HUES48 (cell line): ENCODE measurements around the gene APBA2.

ENCODE experiments used
- H3K27ac ChIP-seq: one replicate; pipeline ENCODE4 v1.7.0; 2013; ENCODE audit warnings: low read depth, low read length, inconsistent platforms
- H3K27me3 ChIP-seq: 2 replicates; pipeline ENCODE4 v1.6.1; 2013; ENCODE audit warnings: mild to moderate bottlenecking, low read length; ENCODE audit not compliant: control insufficient read depth, insufficient read depth
- H3K36me3 ChIP-seq: 2 replicates; pipeline ENCODE4 v1.6.1; 2013; ENCODE audit warnings: low read length; ENCODE audit not compliant: control insufficient read depth, insufficient read depth
- H3K4me1 ChIP-seq: 2 replicates; pipeline ENCODE4 v1.6.1; 2013; ENCODE audit warnings: mild to moderate bottlenecking, low read length; ENCODE audit not compliant: control insufficient read depth, insufficient read depth
- H3K4me3 ChIP-seq: 2 replicates; pipeline ENCODE4 v1.5.1; 2013; ENCODE audit warnings: mild to moderate bottlenecking, low read depth, low read length
- H3K9ac ChIP-seq: 2 replicates; pipeline ENCODE4 v1.6.1; 2013; ENCODE audit warnings: mild to moderate bottlenecking, low read depth, low read length, moderate library complexity
- H3K9me3 ChIP-seq: 2 replicates; pipeline ENCODE4 v1.6.1; 2013; ENCODE audit warnings: low read length; ENCODE audit not compliant: control insufficient read depth, insufficient read depth

APBA2 gene

DNA sequence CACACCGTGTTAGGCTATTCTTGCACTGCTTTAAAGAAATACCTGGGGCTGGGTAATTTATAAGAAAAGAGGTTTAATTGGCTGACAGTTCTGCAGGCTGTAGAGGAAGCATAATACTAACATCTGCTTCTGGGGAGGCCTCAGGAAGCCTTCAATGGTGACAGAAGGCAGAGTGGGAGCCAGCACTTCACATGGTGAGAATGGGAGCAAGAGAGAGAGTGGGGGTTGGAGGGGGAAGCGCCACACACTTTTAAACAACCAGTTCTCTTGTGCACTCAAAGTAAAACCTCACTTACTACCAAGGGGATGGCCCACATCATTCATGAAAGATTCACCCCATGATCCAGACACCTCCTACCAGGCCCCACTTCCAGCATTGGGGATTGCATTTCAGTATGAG is 181.1 kb downstream of the APBA2 start:
- Histone ChIP-seq H3K9ac (no peak overlapping the region), H3K4me1 (no peaks in the 10 kb centered on the region; the same call in 1 of the 2 replicates), H3K9me3 (no peaks in the 10 kb centered on the region), H3K36me3 (no peaks in the 10 kb centered on the region), H3K27ac (no peak overlapping the region), H3K27me3 (no peaks in the 10 kb centered on the region), H3K4me3 (no peak overlapping the region)

DNA sequence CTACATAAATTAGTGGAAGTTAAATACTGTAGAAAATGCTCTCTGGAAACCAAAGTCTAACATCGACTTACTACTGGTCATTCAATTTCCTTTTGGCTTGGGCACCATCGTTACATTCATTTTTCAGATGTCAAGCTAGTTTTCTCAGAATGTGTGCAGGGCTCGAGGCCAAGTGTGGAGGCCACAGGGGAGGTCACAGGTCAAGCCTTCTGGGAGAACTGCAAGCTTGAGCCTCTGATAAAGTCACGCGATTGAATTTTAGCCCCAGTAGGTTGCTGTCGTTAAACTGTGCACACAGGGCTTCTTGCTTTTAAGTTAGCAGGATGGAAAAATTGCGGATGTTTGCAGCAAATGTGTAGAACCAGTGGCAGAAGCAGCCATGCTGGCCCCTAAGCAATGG is 182.2 kb downstream of the APBA2 start:
- Histone ChIP-seq H3K4me3 (no peak overlapping the region), H3K4me1 (no peaks in the 10 kb centered on the region), H3K9me3 (no peaks in the 10 kb centered on the region)

DNA sequence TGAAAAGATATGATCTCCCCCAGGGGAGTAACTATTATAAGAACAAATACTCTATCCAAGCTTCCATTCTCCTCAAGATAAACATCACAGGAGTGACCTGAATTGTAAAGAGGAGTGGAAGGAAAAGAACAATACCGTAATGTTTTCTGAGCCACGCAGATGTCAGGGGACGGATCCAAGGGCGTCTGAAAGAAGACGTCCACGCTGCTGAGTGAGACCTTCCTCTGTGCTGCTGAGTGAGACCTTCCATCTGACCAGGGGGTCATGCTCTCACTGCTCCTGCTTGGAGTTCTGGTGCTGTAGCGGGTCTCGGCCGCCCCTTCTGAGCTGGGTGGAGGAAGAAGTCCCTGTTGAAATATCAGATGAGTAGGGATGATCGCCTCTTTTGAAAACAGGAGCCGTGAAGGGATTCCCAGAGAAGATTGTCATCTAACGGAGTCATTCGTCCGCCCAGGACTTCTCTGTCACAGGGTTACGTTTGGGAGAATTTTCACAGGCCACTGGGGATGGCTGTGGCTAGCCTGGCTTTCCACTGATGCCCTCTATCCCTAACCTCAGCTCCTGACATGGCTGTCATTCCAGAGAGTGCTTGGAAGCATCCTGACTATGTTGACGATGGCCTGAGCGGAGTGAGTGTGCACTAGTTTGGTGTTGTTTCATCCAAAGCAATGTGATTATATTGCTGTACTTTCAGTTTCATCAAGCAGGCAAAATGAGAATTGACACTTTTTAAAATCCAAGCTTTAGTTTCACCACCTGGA is 184.9 kb downstream of the APBA2 start:
- H3K4me1 ChIP-seq: no peaks in the 10 kb centered on the region
- H3K4me3 ChIP-seq: no peak overlapping the region
- H3K27me3 ChIP-seq: no peaks in the 10 kb centered on the region
- H3K9me3 ChIP-seq: no peaks in the 10 kb centered on the region
- no peaks in the 10 kb centered on the region for H3K36me3 ChIP-seq
- no peak overlapping the region for H3K27ac ChIP-seq
- no peak overlapping the region for H3K9ac ChIP-seq

More for the DNA sequence above, 182.2 kb downstream of the APBA2 start:
- H3K36me3 ChIP-seq: no peaks in the 10 kb centered on the region
- H3K27me3 ChIP-seq: no peaks in the 10 kb centered on the region
- H3K27ac ChIP-seq: no peak overlapping the region
- no peak overlapping the region for H3K9ac ChIP-seq

DNA sequence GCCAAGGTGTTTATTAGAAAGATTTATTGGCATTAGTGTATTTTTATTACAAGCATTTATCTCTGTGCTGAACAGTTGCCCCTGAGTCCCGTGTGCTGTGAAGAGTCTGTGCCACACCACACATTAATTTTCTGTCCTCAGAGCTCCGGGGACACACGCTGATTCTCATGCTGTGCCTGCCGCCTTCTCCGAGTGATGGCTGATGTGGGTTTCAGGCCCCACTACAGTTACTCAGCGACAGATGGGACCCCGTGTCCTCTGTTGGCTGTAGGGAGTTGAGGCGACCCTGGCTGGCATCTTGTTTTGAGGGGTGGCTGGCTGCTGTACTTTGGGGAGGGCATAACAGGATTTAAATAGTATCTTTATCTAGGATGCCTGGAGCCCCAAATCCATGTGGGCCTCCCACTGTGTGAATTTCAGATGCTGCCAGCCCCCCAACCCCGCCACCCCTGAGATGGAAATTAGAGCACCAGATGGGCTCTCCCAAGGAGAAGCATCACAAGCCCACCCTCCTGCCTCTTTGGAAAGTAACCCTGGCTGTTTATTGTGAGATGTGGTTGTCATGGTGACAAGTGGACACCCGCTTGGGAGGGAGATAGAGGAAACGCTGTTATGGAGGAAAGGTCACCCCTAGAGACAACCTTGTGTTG is 185.6 kb downstream of the APBA2 start:
- H3K9me3 ChIP-seq: no peaks in the 10 kb centered on the region
- peaks cover 3% of the 10 kb centered on the region for H3K4me1 ChIP-seq
- no peaks in the 10 kb centered on the region for H3K36me3 ChIP-seq
- H3K9ac ChIP-seq: no peak overlapping the region
- H3K27ac ChIP-seq: no peak overlapping the region
- no peak overlapping the region for H3K4me3 ChIP-seq
- no peaks in the 10 kb centered on the region for H3K27me3 ChIP-seq

DNA sequence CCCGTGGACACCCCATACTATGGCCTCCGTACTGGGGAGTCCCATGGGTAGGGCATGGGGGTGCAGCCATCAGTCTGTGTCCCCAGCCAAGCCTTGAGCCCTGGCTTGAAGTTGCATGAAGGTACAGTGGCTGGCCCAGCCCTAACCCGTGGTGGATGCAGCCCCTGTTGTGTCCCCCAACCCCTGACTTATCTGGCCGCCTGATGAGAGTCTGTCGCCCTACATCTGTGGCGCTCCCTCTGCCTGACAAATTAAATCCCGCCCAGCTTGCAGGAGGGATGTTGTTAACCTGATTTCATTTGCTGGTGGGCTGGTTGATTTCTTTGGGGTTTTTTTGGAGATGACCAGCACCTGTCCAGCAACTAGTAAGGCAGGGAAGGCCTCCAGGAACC is 186.1 kb downstream of the APBA2 start:
- H3K27ac ChIP-seq: no peak overlapping the region
- H3K9ac ChIP-seq: no peak overlapping the region
- no peaks in the 10 kb centered on the region for H3K9me3 ChIP-seq

DNA sequence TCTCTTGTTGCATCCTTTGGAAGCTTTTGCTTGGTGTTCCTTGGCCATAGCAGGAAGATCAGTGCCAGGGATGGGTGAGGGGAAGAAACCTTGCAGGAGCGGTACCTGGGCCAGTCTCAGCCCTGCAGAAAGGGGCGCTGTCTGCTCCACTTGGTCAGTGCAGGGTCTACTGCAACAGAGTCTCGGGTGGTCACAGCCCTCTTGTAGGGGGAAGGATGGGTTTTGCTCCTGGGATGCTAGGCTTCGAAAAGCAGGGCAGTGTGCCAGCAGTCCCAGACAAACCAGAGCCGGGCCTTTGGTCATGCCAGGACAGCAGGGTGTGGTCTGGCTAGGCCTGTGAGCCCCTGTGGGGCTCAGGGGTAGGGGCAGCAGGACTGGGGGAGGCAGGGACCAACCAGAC is 186.7 kb downstream of the APBA2 start:
- no peak overlapping the region for H3K27ac ChIP-seq
- no peaks in the 10 kb centered on the region for H3K36me3 ChIP-seq
- H3K27me3 ChIP-seq: no peaks in the 10 kb centered on the region
- no peak overlapping the region for H3K4me3 ChIP-seq
- H3K4me1 ChIP-seq: peaks cover 3% of the 10 kb centered on the region
- H3K9me3 ChIP-seq: no peaks in the 10 kb centered on the region
- H3K9ac ChIP-seq: no peak overlapping the region

More for the DNA sequence above, 186.1 kb downstream of the APBA2 start:
- no peaks in the 10 kb centered on the region for H3K36me3 ChIP-seq
- H3K27me3 ChIP-seq: no peaks in the 10 kb centered on the region
- no peak overlapping the region for H3K4me3 ChIP-seq
- peaks cover 3% of the 10 kb centered on the region for H3K4me1 ChIP-seq

DNA sequence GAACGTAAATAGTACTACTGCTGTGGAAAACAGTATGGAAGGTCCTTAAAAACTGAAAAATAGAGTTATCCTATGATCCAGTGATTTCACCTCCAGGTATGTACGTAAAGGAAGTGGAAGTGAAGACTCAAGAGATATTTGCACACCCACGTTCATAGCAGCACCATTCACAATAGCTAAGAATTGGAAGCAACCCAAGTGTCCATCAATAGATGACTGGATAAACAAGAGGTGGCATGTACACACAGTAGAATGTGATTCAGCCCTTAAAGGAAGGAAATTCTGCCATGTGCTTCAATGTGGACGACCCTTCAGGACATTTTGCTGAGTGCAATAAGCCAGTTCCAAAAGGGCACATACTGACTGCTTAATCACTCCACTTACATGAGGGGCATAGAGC is 188.3 kb downstream of the APBA2 start:
- Histone ChIP-seq H3K4me3 (no peak overlapping the region), H3K36me3 (no peaks in the 10 kb centered on the region), H3K9me3 (no peaks in the 10 kb centered on the region), H3K4me1 (peaks cover 3% of the 10 kb centered on the region), H3K9ac (no peak overlapping the region), H3K27me3 (no peaks in the 10 kb centered on the region), H3K27ac (no peak overlapping the region)

DNA sequence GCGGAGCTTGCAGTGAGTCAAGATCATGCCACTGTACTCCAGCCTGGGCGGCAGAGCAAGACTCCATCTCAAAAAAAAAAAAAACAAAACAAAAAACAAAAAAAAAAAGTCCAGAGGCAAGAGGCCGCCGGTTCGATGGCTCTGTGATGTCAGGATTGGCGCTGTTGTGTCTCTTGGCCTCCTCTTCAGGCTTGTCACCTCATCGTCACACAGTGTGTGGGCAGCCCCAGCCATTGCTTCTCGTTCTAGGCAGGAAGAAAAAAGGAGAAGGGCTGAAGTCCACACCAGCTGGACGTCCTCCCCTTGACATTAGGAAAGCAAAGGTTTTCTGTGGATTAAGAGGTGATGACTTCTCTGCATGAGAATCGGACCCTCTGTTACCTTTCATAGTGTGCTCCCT is 192.8 kb downstream of the APBA2 start:
- no peak overlapping the region for H3K27ac ChIP-seq
- no peaks in the 10 kb centered on the region for H3K36me3 ChIP-seq
- no peaks in the 10 kb centered on the region for H3K27me3 ChIP-seq
- peaks cover 3% of the 10 kb centered on the region for H3K4me1 ChIP-seq
- no peak overlapping the region for H3K4me3 ChIP-seq
- no peak overlapping the region for H3K9ac ChIP-seq
- no peaks in the 10 kb centered on the region for H3K9me3 ChIP-seq

DNA sequence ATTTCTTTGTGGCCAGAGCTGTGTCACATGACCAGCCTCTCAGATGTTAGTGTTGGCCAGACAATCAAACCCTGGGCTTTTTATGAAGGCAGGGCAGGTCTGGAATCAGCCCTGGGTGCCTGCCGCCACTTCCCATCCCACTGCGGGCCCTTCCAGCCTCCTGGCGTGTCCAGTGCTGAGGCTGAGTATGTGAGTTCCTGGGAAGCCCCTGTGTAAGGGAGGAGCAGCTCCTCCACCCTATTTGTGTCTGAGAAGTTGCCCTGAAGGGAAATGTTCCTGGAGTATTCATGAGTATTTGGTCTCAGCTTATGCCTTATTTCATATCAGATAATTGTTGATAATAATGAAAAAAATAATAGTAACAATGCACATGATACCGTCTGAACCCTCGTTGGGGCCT is 193.7 kb downstream of the APBA2 start:
- no peaks in the 10 kb centered on the region for H3K9me3 ChIP-seq
- H3K4me1 ChIP-seq: peaks cover 3% of the 10 kb centered on the region
- H3K27me3 ChIP-seq: no peaks in the 10 kb centered on the region
- no peak overlapping the region for H3K27ac ChIP-seq
- H3K36me3 ChIP-seq: no peaks in the 10 kb centered on the region
- no peak overlapping the region for H3K4me3 ChIP-seq
- no peak overlapping the region for H3K9ac ChIP-seq

DNA sequence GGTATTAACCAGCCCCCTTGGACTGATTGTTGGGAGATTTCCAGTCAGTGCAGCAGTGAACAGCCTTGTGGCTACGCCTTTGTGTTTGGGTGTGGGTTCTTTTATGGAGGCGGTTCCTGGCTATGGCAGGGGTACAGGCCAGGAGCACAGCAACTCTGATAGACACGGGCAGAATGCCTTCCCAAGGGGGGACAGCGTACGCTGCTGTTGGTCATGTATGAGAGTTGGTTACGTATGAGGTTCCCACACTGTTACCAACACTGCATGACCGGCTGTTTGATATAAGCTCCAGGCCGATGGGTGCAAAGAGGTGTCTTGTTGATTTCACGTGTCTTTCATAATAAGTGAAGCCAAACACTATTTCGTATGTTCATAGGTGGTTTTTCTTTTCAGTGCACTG is 196.0 kb downstream of the APBA2 start:
- Histone ChIP-seq H3K27ac (no peak overlapping the region), H3K9me3 (no peaks in the 10 kb centered on the region), H3K4me3 (no peak overlapping the region), H3K36me3 (no peaks in the 10 kb centered on the region), H3K27me3 (no peaks in the 10 kb centered on the region), H3K9ac (no peak overlapping the region), H3K4me1 (no peaks in the 10 kb centered on the region)

DNA sequence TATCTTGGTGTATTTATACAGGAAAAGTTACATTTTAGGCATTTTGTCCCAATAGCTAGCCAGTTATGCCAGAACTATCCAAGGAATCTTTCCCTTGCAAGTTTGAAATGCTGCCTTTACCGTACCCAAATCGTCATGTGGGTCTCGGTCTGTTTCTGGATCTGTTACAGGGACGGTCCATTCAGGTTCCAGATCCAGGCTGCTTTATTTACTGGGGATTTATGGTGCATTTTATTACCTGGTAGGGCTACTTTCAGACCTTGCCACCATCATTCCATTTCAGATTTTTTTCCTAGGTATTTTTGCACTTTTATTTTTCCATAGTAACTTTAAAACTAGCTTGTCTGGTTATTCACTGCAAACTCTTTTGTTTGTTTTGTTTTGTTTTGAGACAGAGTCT is 197.4 kb downstream of the APBA2 start:
- Histone ChIP-seq H3K27me3 (no peaks in the 10 kb centered on the region), H3K9ac (no peak overlapping the region), H3K27ac (no peak overlapping the region), H3K4me1 (no peaks in the 10 kb centered on the region), H3K9me3 (no peaks in the 10 kb centered on the region), H3K36me3 (no peaks in the 10 kb centered on the region), H3K4me3 (no peak overlapping the region)
